H1 (cell line): ENCODE results near the gene PPP6C.
"Not testable (repeated sequence)": the region's sequence is repeated elsewhere in the genome, so short reads cannot be mapped to it uniquely, and the experiment has no call there.

ENCODE experiments used
- CHD2 ChIP-seq: IDR thresholded peaks from 2 replicates; pipeline ENCODE4 v1.6.1; 2012; ENCODE audit warnings: low read length, improper control_type of control experiment
- FOSL1 ChIP-seq: IDR thresholded peaks from 2 replicates; pipeline ENCODE4 v1.6.1; 2011; ENCODE audit warnings: mild to moderate bottlenecking, low read depth, low read length, moderate library complexity; ENCODE audit not compliant: insufficient read depth
- TF ChIP-seq, protein P1 (sequence below), 3 experiments: IDR thresholded peaks; 1 replicate in 2 of 3; 2 replicates in 1 of 3; pipeline versions ENCODE4 v1.5.1 to v1.6.1; 2011; ENCODE audit warnings: low read length in 3 of 3, mild to moderate bottlenecking in 3 of 3, inconsistent platforms in 2 of 3, low read depth in 1 of 3, moderate library complexity in 1 of 3; ENCODE audit not compliant: insufficient read depth in 1 of 3; ENCODE audit errors: control extremely low read depth in 1 of 3

DNA sequence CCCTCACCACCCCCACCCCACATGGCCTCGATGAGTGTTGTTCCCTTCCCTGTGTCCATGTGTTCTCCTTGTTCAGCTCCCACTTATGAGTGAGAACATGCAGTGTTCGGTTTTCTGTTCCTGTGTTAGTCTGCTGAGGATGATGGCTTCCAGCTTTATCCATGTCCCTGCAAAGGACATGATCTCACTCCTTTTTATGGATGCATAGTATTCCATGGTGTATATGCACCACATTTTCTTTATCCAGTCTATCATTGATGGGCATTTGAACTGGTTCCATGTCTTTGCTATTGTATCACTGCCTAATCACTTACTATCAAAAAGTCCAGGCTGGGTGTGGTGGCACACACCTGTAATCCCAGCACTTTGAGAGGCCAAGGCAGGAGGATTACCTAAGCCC, 70.9 kb downstream of the PPP6C start:
- TF ChIP-seq, protein P1, sequence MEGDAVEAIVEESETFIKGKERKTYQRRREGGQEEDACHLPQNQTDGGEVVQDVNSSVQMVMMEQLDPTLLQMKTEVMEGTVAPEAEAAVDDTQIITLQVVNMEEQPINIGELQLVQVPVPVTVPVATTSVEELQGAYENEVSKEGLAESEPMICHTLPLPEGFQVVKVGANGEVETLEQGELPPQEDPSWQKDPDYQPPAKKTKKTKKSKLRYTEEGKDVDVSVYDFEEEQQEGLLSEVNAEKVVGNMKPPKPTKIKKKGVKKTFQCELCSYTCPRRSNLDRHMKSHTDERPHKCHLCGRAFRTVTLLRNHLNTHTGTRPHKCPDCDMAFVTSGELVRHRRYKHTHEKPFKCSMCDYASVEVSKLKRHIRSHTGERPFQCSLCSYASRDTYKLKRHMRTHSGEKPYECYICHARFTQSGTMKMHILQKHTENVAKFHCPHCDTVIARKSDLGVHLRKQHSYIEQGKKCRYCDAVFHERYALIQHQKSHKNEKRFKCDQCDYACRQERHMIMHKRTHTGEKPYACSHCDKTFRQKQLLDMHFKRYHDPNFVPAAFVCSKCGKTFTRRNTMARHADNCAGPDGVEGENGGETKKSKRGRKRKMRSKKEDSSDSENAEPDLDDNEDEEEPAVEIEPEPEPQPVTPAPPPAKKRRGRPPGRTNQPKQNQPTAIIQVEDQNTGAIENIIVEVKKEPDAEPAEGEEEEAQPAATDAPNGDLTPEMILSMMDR (IDR thresholded peaks at IDR 0.05; ENCODE audit: control extremely low read depth in 1 of 3, insufficient read depth in 1 of 3, low read depth in 1 of 3, low read length in 3 of 3) = not testable (repeated sequence)
- not testable (repeated sequence) for TF ChIP-seq CHD2, FOSL1
